Measurements from ENCODE around the gene SPPL2B. TPM values are rescaled to one million over a fixed set of nuclear protein-coding genes. Genes with fewer than 3 reads are reported as not detected.
"Not testable (repeated sequence)": the region's sequence is repeated elsewhere in the genome, so short reads cannot be mapped to it uniquely, and the experiment has no call there.

Gene SPPL2B
- polyA plus RNA-seq, 1 of the 3 experiments (the other 2 are of a cell fraction) = 58.1 TPM

DNA sequence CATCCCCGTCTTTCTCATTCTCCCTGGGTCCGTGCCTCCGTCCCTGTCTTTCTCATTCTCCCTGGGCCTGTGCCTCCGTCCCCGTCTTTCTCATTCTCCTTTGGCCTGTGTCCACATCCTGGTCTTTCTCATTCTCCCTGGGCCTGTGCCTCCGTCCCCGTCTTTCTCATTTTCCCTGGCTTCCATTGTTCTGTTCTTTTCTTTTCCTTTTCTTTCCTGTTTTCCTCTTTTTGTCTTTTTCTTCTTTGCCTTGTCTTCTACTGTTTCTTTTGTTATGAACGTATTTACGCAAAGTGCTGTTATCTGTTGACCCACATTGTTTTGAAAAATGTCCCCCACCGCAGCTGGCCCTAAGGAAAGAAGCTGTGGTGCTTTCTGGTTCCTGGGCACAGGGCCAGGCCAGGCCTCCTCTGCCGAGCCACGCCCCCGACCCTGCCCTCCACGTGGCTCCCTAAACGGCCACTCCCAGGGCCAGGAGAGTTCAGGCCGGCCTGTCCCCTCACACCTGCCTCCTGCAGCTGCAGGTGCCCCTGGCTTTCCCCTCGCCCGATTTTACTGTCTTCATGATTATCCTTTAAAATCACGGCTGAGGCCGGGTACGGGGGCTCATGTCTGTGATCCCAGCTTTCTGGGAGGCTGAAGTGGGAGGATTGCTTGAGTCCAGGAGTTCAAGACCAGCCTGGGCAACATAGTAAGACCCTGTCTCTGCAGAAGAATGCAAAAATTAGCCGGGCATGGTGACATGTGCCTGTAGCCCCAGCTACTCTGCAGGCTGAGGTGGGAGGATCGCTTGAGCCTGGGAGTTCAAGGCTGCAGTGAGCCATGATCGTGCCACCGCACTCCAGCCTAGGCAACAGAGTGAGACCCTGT is 17.5 kb downstream of the SPPL2B start:
- Histone ChIP-seq H3K79me2 (ENCODE audit: insufficient read depth) (no peaks in the 10 kb centered on the region), H2AFZ (ENCODE audit: low read depth) (no peak overlapping the region), H3K4me1 (ENCODE audit: control insufficient read depth in 1 of 2, insufficient read depth in 2 of 2, low read depth in 1 of 2, low read length in 1 of 2) (no peaks in the 10 kb centered on the region; a peak in 1 of 4 replicates), H3K27ac (ENCODE audit: low read depth in 2 of 2, low read length in 1 of 2) (no peak overlapping the region), H3K36me3 (replicated peaks in 1 of 2; ENCODE audit: control insufficient read depth in 1 of 2, insufficient read depth in 2 of 2, low read length in 1 of 2) (peaks cover 0 to 14% of the 10 kb centered on the region in 2 experiments), H3K4me2 (no peak overlapping the region), H3K9me2 (no peaks in the 10 kb centered on the region), H3K9ac (no peak overlapping the region), H3K9me3 (no peaks in the 10 kb centered on the region), H3K27me3 (ENCODE audit: insufficient read depth) (no peaks in the 10 kb centered on the region), H3K4me3 (ENCODE audit: low read depth in 2 of 2, low read length in 1 of 2) (no peak overlapping the region), H4K20me1 (ENCODE audit: insufficient read depth) (no peaks in the 10 kb centered on the region), H3F3A (replicated peaks; ENCODE audit: insufficient read depth) (no peaks in the 10 kb centered on the region)
- DNase-seq = peak; percentile 75
- 85% methylated on average over 25 of the region's 25 CpGs for WGBS (ENCODE audit: low lambda C conversion rate)
- CTCF ChIA-PET = no interaction called here
- TF ChIP-seq MXI1 (IDR thresholded peaks at IDR 0.05; ENCODE audit: low read depth, low read length) (peak; percentile 56; the same call in 1 of the 2 replicates), EZH2phosphoT487 (IDR thresholded peaks at IDR 0.05; ENCODE audit: borderline replicate concordance, low read depth) (no peak)
- POLR2A ChIA-PET = no interaction called here

DNA sequence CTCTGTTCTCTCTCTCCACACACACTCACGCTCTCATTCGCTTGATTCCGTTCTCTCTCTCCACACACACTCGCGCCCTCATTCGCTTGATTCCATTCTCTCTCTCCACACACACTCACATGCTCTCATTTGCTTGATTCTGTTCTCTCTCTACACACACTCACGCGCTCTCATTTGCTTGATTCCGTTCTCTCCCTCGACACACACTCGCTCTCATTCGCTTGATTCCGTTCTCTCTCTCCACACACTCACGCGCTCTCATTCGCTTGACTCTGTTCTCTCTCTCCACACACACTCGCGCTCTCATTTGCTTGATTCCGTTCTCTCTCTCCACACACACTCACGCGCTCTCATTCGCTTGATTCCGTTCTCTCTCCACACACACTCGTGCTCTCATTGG is 21.3 kb downstream of the SPPL2B start:
- H3K36me3 ChIP-seq (replicated peaks in 1 of 2; ENCODE audit: control insufficient read depth in 1 of 2, insufficient read depth in 2 of 2, low read length in 1 of 2); DNase-seq; H3K9me3 ChIP-seq; CTCF ChIA-PET; H3K4me1 ChIP-seq (ENCODE audit: control insufficient read depth in 1 of 2, insufficient read depth in 2 of 2, low read depth in 1 of 2, low read length in 1 of 2); H4K20me1 ChIP-seq (ENCODE audit: insufficient read depth); H3K4me2 ChIP-seq; H3K27ac ChIP-seq (ENCODE audit: low read depth in 2 of 2, low read length in 1 of 2); H3K27me3 ChIP-seq (ENCODE audit: insufficient read depth); H3K9me2 ChIP-seq; POLR2A ChIA-PET; H2AFZ ChIP-seq (ENCODE audit: low read depth); H3K9ac ChIP-seq; H3F3A ChIP-seq (replicated peaks; ENCODE audit: insufficient read depth); H3K4me3 ChIP-seq (ENCODE audit: low read depth in 2 of 2, low read length in 1 of 2); H3K79me2 ChIP-seq (ENCODE audit: insufficient read depth): not testable (repeated sequence)
- WGBS (ENCODE audit: low lambda C conversion rate) = 94% methylated on average over 24 of the region's 24 CpGs

DNA sequence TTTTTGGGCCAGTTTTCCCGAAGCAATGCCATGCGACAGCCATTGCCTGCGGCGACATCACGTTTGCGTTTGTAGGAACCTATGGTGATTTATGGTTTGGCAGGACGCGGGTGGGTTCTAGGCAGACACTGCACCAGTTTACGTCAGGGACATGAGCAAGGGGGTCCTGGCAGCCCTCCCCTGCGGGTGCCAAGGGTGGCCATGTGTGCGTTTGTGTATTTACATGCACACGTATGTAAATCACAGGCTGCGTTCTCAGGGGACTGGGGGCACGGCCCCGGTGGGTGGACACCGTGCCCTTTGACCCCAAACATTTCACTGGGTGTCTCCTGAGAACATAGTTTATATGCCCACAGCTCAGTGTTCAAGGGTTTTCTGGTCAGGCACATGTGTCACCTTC is 22.2 kb downstream of the SPPL2B start:
- no peak for DNase-seq
- Histone ChIP-seq H3F3A (replicated peaks; ENCODE audit: insufficient read depth) (no peaks in the 10 kb centered on the region), H4K20me1 (ENCODE audit: insufficient read depth) (no peaks in the 10 kb centered on the region), H3K9ac (no peak overlapping the region), H3K36me3 (replicated peaks in 1 of 2; ENCODE audit: control insufficient read depth in 1 of 2, insufficient read depth in 2 of 2, low read length in 1 of 2) (peaks cover 0 to 5% of the 10 kb centered on the region in 2 experiments), H2AFZ (ENCODE audit: low read depth) (no peak overlapping the region), H3K79me2 (ENCODE audit: insufficient read depth) (no peaks in the 10 kb centered on the region), H3K9me3 (no peaks in the 10 kb centered on the region), H3K4me3 (ENCODE audit: low read depth in 2 of 2, low read length in 1 of 2) (no peak overlapping the region), H3K4me1 (ENCODE audit: control insufficient read depth in 1 of 2, insufficient read depth in 2 of 2, low read depth in 1 of 2, low read length in 1 of 2) (peaks cover 0 to 10% of the 10 kb centered on the region in 2 experiments; a peak in 1 of 4 replicates), H3K4me2 (no peak overlapping the region), H3K9me2 (no peaks in the 10 kb centered on the region), H3K27ac (ENCODE audit: low read depth in 2 of 2, low read length in 1 of 2) (no peak overlapping the region), H3K27me3 (ENCODE audit: insufficient read depth) (no peaks in the 10 kb centered on the region)
- CTCF ChIA-PET = no interaction called here
- WGBS (ENCODE audit: low lambda C conversion rate) = over 99% methylated on average over 9 of the region's 16 CpGs
- TF ChIP-seq NFIC (IDR thresholded peaks at IDR 0.05; ENCODE audit: borderline replicate concordance) (no peak), SMC3 (IDR thresholded peaks at IDR 0.05; ENCODE audit: low read depth, low read length) (no peak), NRF1 (IDR thresholded peaks at IDR 0.05; ENCODE audit: low read depth, low read length) (no peak), RAD21 (IDR thresholded peaks at IDR 0.05; ENCODE audit: low read length) (no peak), TEAD4 (IDR thresholded peaks at IDR 0.05; ENCODE audit: borderline replicate concordance, insufficient read depth) (no peak), POLR2AphosphoS5 (IDR thresholded peaks at IDR 0.05; ENCODE audit: low read depth, low read length) (no peak), MEF2A (IDR thresholded peaks at IDR 0.05; ENCODE audit: borderline replicate concordance, low read depth) (no peak), FOXM1 (IDR thresholded peaks at IDR 0.05; ENCODE audit: low read depth) (no peak), EZH2phosphoT487 (IDR thresholded peaks at IDR 0.05; ENCODE audit: borderline replicate concordance, low read depth) (no peak), SIN3A (IDR thresholded peaks at IDR 0.05; ENCODE audit: borderline replicate concordance, low read depth, low read length) (no peak)
- TF ChIP-seq, protein P1, sequence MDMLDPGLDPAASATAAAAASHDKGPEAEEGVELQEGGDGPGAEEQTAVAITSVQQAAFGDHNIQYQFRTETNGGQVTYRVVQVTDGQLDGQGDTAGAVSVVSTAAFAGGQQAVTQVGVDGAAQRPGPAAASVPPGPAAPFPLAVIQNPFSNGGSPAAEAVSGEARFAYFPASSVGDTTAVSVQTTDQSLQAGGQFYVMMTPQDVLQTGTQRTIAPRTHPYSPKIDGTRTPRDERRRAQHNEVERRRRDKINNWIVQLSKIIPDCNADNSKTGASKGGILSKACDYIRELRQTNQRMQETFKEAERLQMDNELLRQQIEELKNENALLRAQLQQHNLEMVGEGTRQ (IDR thresholded peaks at IDR 0.05; ENCODE audit: borderline replicate concordance, low read depth, low read length) = no peak
- TF ChIP-seq, protein P2, sequence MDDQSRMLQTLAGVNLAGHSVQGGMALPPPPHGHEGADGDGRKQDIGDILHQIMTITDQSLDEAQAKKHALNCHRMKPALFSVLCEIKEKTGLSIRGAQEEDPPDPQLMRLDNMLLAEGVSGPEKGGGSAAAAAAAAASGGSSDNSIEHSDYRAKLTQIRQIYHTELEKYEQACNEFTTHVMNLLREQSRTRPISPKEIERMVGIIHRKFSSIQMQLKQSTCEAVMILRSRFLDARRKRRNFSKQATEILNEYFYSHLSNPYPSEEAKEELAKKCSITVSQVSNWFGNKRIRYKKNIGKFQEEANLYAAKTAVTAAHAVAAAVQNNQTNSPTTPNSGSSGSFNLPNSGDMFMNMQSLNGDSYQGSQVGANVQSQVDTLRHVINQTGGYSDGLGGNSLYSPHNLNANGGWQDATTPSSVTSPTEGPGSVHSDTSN (IDR thresholded peaks at IDR 0.05) = no peak
- TF ChIP-seq, protein P3, sequence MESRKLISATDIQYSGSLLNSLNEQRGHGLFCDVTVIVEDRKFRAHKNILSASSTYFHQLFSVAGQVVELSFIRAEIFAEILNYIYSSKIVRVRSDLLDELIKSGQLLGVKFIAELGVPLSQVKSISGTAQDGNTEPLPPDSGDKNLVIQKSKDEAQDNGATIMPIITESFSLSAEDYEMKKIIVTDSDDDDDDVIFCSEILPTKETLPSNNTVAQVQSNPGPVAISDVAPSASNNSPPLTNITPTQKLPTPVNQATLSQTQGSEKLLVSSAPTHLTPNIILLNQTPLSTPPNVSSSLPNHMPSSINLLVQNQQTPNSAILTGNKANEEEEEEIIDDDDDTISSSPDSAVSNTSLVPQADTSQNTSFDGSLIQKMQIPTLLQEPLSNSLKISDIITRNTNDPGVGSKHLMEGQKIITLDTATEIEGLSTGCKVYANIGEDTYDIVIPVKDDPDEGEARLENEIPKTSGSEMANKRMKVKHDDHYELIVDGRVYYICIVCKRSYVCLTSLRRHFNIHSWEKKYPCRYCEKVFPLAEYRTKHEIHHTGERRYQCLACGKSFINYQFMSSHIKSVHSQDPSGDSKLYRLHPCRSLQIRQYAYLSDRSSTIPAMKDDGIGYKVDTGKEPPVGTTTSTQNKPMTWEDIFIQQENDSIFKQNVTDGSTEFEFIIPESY (IDR thresholded peaks at IDR 0.05; ENCODE audit: borderline replicate concordance, low read depth) = no peak
- TF ChIP-seq, protein P4, sequence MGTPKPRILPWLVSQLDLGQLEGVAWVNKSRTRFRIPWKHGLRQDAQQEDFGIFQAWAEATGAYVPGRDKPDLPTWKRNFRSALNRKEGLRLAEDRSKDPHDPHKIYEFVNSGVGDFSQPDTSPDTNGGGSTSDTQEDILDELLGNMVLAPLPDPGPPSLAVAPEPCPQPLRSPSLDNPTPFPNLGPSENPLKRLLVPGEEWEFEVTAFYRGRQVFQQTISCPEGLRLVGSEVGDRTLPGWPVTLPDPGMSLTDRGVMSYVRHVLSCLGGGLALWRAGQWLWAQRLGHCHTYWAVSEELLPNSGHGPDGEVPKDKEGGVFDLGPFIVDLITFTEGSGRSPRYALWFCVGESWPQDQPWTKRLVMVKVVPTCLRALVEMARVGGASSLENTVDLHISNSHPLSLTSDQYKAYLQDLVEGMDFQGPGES (IDR thresholded peaks at IDR 0.05; ENCODE audit: low read depth, low read length) = no peak
- POLR2A ChIA-PET = no interaction called here
